Epithelial cell of esophagus (primary cell): ENCODE results near the gene PYHIN1.

Experiments used
- DNase-seq: peaks from one replicate; pipeline ENCODE4 v3.0.0; 2010; ENCODE audit warnings: low read depth
- H3K4me3 ChIP-seq: 2 replicates; pipeline ENCODE4 v1.5.1; 2011; ENCODE audit warnings: mild to moderate bottlenecking, low read length, control low read depth
- CTCF ChIP-seq: IDR thresholded peaks from 2 replicates; pipeline ENCODE4 v1.5.1; 2011; ENCODE audit warnings: low read depth, mild to moderate bottlenecking, low read length, control low read depth, inconsistent platforms; ENCODE audit not compliant: insufficient read depth; ENCODE audit errors: missing control alignments

Gene PYHIN1

GRCh38 chr1:158992787-158993312 is 61.5 kb downstream of the PYHIN1 start:
- no peak overlapping the region for H3K4me3 ChIP-seq
- no peak for TF ChIP-seq CTCF

GRCh38 chr1:158996998-158997397 is 65.6 kb downstream of the PYHIN1 start:
- TF ChIP-seq CTCF = no peak
- H3K4me3 ChIP-seq = no peak overlapping the region
- DNase-seq = no peak

More at GRCh38 chr1:158992787-158993312, 61.5 kb downstream of the PYHIN1 start:
- DNase-seq = no peak

- no peak for DNase-seq
- TF ChIP-seq CTCF = no peak
- no peak overlapping the region for H3K4me3 ChIP-seq
These were observed 66.9 kb downstream of the PYHIN1 start for GRCh38 chr1:158998037-158998780.

GRCh38 chr1:158998781-158999161 is 67.4 kb downstream of the PYHIN1 start:
- DNase-seq = peak; percentile 68
- peak; percentile 78 for TF ChIP-seq CTCF
- H3K4me3 ChIP-seq = peak overlapping the region; percentile 37

GRCh38 chr1:158999316-159000069 is 68.1 kb downstream of the PYHIN1 start:
- H3K4me3 ChIP-seq = peak overlapping the region; percentile 37
- peak; percentile 84 for DNase-seq

GRCh38 chr1:159000070-159000409 is 68.7 kb downstream of the PYHIN1 start:
- peak overlapping the region; percentile 37 for H3K4me3 ChIP-seq
- no peak for TF ChIP-seq CTCF
- DNase-seq = peak; percentile 55

More at GRCh38 chr1:158999316-159000069, 68.1 kb downstream of the PYHIN1 start:
- no peak for TF ChIP-seq CTCF
